Measurements from ENCODE around the gene RNMT.

- TF ChIP-seq ZNF274 (IDR thresholded peaks at IDR 0.05; ENCODE audit: low read depth, low read length) (no peak), YY1 (IDR thresholded peaks at IDR 0.05; ENCODE audit: insufficient read depth, insufficient read length) (no peak), SUZ12 (IDR thresholded peaks at IDR 0.05; ENCODE audit: extremely low read depth, insufficient read depth, insufficient read length) (no peak)
Measured at GRCh38 chr18:13745696-13746095, 19.2 kb downstream of the RNMT start.

Data from NT2/D1 (cell line).